ENCODE results near the gene EMC10.

- TF ChIP-seq SIN3A (IDR thresholded peaks at IDR 0.05; ENCODE audit: low read depth, low read length) (no peak), CHD4 (IDR thresholded peaks at IDR 0.05) (no peak), CTCF (IDR thresholded peaks at IDR 0.05 in 2 of 3, conservative IDR thresholded peaks at IDR 0.05 in 1 of 3; ENCODE audit: control insufficient read depth in 2 of 3, extremely low read depth in 1 of 3, insufficient read depth in 1 of 3, low read depth in 3 of 3, low read length in 3 of 3) (no peak), BHLHE40 (IDR thresholded peaks at IDR 0.05; ENCODE audit: borderline replicate concordance in 1 of 2, low read depth in 2 of 2, low read length in 1 of 2) (no peak), FOS (IDR thresholded peaks at IDR 0.05; ENCODE audit: borderline replicate concordance, extremely low read depth, insufficient read length) (no peak), TAF1 (IDR thresholded peaks at IDR 0.05; ENCODE audit: borderline replicate concordance, low read depth, low read length) (no peak), RAD21 (IDR thresholded peaks at IDR 0.05; ENCODE audit: insufficient read depth, low read depth, low read length) (no peak), SRF (IDR thresholded peaks at IDR 0.05; ENCODE audit: low read depth in 2 of 2, low read length in 2 of 2) (peak; percentile 34 to 50; a peak in 2 of 4 replicates)
- TF ChIP-seq, protein P1, sequence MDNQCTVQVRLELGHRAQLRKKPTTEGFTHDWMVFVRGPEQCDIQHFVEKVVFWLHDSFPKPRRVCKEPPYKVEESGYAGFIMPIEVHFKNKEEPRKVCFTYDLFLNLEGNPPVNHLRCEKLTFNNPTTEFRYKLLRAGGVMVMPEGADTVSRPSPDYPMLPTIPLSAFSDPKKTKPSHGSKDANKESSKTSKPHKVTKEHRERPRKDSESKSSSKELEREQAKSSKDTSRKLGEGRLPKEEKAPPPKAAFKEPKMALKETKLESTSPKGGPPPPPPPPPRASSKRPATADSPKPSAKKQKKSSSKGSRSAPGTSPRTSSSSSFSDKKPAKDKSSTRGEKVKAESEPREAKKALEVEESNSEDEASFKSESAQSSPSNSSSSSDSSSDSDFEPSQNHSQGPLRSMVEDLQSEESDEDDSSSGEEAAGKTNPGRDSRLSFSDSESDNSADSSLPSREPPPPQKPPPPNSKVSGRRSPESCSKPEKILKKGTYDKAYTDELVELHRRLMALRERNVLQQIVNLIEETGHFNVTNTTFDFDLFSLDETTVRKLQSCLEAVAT (IDR thresholded peaks at IDR 0.05), result no peak
Observed at GRCh38 chr19:50500753-50501151, 24.4 kb downstream of the EMC10 start.
